Measurements from ENCODE around the gene NPAS3.

The NPAS3 gene

GRCh38 chr14:33617154-33617553 is 678.5 kb downstream of the NPAS3 start:
- TF ChIP-seq POLR2AphosphoS5 (IDR thresholded peaks at IDR 0.05; ENCODE audit: low read depth, low read length) (no peak), TAF1 (IDR thresholded peaks at IDR 0.05; ENCODE audit: borderline replicate concordance, insufficient read depth, low read length) (no peak), SIN3A (IDR thresholded peaks at IDR 0.05; ENCODE audit: borderline replicate concordance, insufficient read depth, low read length) (no peak), FOXP2 (optimal IDR thresholded peaks at IDR 0.05; ENCODE audit: borderline replicate concordance, extremely low read depth, extremely low read length, insufficient read depth) (no peak)
- TF ChIP-seq, protein P1, sequence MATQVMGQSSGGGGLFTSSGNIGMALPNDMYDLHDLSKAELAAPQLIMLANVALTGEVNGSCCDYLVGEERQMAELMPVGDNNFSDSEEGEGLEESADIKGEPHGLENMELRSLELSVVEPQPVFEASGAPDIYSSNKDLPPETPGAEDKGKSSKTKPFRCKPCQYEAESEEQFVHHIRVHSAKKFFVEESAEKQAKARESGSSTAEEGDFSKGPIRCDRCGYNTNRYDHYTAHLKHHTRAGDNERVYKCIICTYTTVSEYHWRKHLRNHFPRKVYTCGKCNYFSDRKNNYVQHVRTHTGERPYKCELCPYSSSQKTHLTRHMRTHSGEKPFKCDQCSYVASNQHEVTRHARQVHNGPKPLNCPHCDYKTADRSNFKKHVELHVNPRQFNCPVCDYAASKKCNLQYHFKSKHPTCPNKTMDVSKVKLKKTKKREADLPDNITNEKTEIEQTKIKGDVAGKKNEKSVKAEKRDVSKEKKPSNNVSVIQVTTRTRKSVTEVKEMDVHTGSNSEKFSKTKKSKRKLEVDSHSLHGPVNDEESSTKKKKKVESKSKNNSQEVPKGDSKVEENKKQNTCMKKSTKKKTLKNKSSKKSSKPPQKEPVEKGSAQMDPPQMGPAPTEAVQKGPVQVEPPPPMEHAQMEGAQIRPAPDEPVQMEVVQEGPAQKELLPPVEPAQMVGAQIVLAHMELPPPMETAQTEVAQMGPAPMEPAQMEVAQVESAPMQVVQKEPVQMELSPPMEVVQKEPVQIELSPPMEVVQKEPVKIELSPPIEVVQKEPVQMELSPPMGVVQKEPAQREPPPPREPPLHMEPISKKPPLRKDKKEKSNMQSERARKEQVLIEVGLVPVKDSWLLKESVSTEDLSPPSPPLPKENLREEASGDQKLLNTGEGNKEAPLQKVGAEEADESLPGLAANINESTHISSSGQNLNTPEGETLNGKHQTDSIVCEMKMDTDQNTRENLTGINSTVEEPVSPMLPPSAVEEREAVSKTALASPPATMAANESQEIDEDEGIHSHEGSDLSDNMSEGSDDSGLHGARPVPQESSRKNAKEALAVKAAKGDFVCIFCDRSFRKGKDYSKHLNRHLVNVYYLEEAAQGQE (IDR thresholded peaks at IDR 0.05; ENCODE audit: insufficient read depth in 1 of 2, low read depth in 2 of 2, low read length in 2 of 2) = no peak

GRCh38 chr14:33618361-33619105 is 679.9 kb downstream of the NPAS3 start:
- TF ChIP-seq FOXP2 (optimal IDR thresholded peaks at IDR 0.05; ENCODE audit: borderline replicate concordance, extremely low read depth, extremely low read length, insufficient read depth) = no peak
- TF ChIP-seq, protein P1 (IDR thresholded peaks at IDR 0.05; ENCODE audit: insufficient read depth in 1 of 2, low read depth in 2 of 2, low read length in 2 of 2) = no peak
- no peak for TF ChIP-seq POLR2AphosphoS5 (IDR thresholded peaks at IDR 0.05; ENCODE audit: low read depth, low read length)
- TF ChIP-seq SIN3A (IDR thresholded peaks at IDR 0.05; ENCODE audit: borderline replicate concordance, insufficient read depth, low read length) = no peak
- no peak for TF ChIP-seq TAF1 (IDR thresholded peaks at IDR 0.05; ENCODE audit: borderline replicate concordance, insufficient read depth, low read length)

DNA sequence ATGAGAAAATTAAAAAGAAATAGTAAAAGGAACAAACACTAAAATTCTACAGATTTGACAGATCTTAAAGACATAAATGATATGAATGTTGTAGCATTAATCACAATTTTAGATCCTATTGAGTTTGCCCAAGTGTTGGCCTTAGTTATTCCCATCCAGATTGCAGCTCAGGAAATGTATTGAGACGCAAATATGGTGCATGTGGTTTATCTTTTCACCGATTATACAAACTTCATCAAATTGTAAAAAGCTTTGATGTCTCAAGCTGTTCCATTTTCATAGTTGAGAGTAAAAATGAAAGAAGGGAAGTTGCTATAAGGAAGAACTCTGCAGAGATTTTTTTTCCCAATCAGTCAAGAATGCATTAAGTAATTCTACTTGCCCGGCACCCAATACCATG is 683.8 kb downstream of the NPAS3 start:
- TF ChIP-seq, protein P1 (IDR thresholded peaks at IDR 0.05; ENCODE audit: insufficient read depth in 1 of 2, low read depth in 2 of 2, low read length in 2 of 2) = no peak
- TF ChIP-seq POLR2AphosphoS5 (IDR thresholded peaks at IDR 0.05; ENCODE audit: low read depth, low read length) = no peak
- no peak for TF ChIP-seq TAF1 (IDR thresholded peaks at IDR 0.05; ENCODE audit: borderline replicate concordance, insufficient read depth, low read length)
- TF ChIP-seq SIN3A (IDR thresholded peaks at IDR 0.05; ENCODE audit: borderline replicate concordance, insufficient read depth, low read length) = no peak
- TF ChIP-seq FOXP2 (optimal IDR thresholded peaks at IDR 0.05; ENCODE audit: borderline replicate concordance, extremely low read depth, extremely low read length, insufficient read depth) = no peak

DNA sequence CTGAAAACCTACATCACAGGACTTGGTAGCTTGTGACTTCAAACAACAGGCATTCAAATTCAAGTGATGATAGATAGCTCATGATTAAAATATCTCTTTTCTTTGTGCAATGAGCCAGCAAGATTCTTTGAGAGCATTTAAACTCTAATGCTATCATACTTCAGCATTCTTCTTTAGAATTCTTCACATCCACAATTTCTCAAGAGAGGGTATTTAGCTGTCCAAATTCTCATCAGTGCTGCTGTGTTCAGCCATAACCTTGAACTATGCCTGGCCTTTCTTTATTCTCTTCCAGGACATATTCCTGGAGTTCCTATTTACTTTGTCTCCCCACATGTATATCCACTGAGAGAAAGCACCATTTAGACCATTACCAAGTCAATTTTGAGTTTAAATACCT is 691.1 kb downstream of the NPAS3 start:
- TF ChIP-seq SIN3A (IDR thresholded peaks at IDR 0.05; ENCODE audit: borderline replicate concordance, insufficient read depth, low read length) = no peak
- TF ChIP-seq POLR2AphosphoS5 (IDR thresholded peaks at IDR 0.05; ENCODE audit: low read depth, low read length) = no peak
- TF ChIP-seq, protein P1 (IDR thresholded peaks at IDR 0.05; ENCODE audit: insufficient read depth in 1 of 2, low read depth in 2 of 2, low read length in 2 of 2) = no peak
- TF ChIP-seq FOXP2 (optimal IDR thresholded peaks at IDR 0.05; ENCODE audit: borderline replicate concordance, extremely low read depth, extremely low read length, insufficient read depth) = no peak
- TF ChIP-seq TAF1 (IDR thresholded peaks at IDR 0.05; ENCODE audit: borderline replicate concordance, insufficient read depth, low read length) = no peak

Data from PFSK-1 (cell line).